Vagina (tissue), 2 donors: ENCODE measurements around the gene SUPT5H.

Experiments
- POLR2A ChIP-seq, 2 donors: fragments of 450-650 bp; IDR thresholded peaks; one replicate each; pipeline ENCODE4 v1.6.1; 2017; ENCODE audit warnings: antibody characterized with exemption in 2 of 2, mild to moderate bottlenecking in 2 of 2, moderate library complexity in 2 of 2
- POLR2AphosphoS5 ChIP-seq, 2 donors: sonication (generic); formaldehyde crosslinking; IDR thresholded peaks; one replicate each; pipeline ENCODE4 v1.9.0; 2017; ENCODE audit warnings: antibody characterized with exemption in 2 of 2, mild to moderate bottlenecking in 2 of 2, low read depth in 1 of 2; ENCODE audit not compliant: insufficient read depth in 1 of 2
- TF ChIP-seq, protein P1 (sequence below), 3 experiments: fragments of 450-650 bp in 2 of 3; fragments of 200-600 bp in 1 of 3; sonication (generic) in 1 of 3; IDR thresholded peaks; one replicate each; pipeline ENCODE4 v1.5.1; 2017 to 2019; ENCODE audit warnings: antibody characterized with exemption in 3 of 3, mild to moderate bottlenecking in 2 of 3, moderate library complexity in 2 of 3

DNA sequence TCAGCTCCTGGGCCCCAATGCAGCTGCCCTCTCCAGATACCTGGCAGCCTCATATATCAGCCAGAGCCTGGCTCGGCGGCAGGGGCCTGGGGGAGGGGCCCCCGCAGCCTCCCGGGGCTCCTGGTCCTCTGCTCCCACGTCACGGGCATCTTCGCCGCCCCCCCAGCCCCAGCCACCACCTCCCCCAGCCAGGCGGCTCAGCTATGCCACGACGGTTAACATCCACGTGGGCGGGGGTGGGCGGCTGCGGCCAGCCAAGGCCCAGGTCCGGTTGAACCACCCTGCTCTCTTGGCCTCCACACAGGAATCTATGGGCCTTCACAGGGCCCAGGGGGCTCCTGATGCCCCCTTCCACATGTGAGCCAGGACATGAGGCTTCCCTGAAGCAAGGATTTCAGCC, 20.4 kb upstream of the SUPT5H start:
- TF ChIP-seq, protein P1, sequence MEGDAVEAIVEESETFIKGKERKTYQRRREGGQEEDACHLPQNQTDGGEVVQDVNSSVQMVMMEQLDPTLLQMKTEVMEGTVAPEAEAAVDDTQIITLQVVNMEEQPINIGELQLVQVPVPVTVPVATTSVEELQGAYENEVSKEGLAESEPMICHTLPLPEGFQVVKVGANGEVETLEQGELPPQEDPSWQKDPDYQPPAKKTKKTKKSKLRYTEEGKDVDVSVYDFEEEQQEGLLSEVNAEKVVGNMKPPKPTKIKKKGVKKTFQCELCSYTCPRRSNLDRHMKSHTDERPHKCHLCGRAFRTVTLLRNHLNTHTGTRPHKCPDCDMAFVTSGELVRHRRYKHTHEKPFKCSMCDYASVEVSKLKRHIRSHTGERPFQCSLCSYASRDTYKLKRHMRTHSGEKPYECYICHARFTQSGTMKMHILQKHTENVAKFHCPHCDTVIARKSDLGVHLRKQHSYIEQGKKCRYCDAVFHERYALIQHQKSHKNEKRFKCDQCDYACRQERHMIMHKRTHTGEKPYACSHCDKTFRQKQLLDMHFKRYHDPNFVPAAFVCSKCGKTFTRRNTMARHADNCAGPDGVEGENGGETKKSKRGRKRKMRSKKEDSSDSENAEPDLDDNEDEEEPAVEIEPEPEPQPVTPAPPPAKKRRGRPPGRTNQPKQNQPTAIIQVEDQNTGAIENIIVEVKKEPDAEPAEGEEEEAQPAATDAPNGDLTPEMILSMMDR (IDR thresholded peaks at IDR 0.05), result no peak
- no peak for TF ChIP-seq POLR2A (IDR thresholded peaks at IDR 0.05)
- no peak for TF ChIP-seq POLR2AphosphoS5 (IDR thresholded peaks at IDR 0.05; ENCODE audit: insufficient read depth in 1 of 2, low read depth in 1 of 2)
